Left lung (tissue), 10 donors: ENCODE data around the gene PRR14. TPM values are rescaled to one million over a fixed set of nuclear protein-coding genes. Genes with fewer than 3 reads are reported as not detected.
"Not testable (repeated sequence)": the region's sequence is repeated elsewhere in the genome, so short reads cannot be mapped to it uniquely, and the experiment has no call there.

ENCODE experiments used
- ATAC-seq: fragments of 200-7000 bp; cut with Tn5 transposase; one replicate; pipeline ENCODE4 v1.9.1; 2020; ENCODE audit warnings: moderate library complexity
- DNase-seq, 4 donors: peaks; one replicate each; pipeline ENCODE4 v3.0.0-alpha.2; 2013 to 2020
- H3K27ac ChIP-seq, 2 donors: fragments of 200-600 bp; sonication (generic) in 1 of 2; one replicate each; pipeline versions ENCODE4 v1.5.0 to v1.8.0; 2020 to 2021
- H3K27me3 ChIP-seq, 2 donors: fragments of 200-600 bp; sonication (generic) in 1 of 2; one replicate each; pipeline versions ENCODE4 v1.5.0 to v1.8.0; 2020 to 2021
- H3K36me3 ChIP-seq, 2 donors: fragments of 200-600 bp; sonication (generic) in 1 of 2; one replicate each; pipeline versions ENCODE4 v1.5.0 to v1.8.0; 2020 to 2021
- H3K4me1 ChIP-seq, 2 donors: fragments of 200-600 bp; one replicate each; pipeline ENCODE4 v1.8.0; 2021
- H3K4me3 ChIP-seq, 2 donors: fragments of 200-600 bp; sonication (generic) in 1 of 2; one replicate each; pipeline versions ENCODE4 v1.5.0 to v1.8.0; 2020 to 2021; ENCODE audit warnings: mild to moderate bottlenecking in 1 of 2
- H3K9me3 ChIP-seq, 2 donors: fragments of 200-600 bp; sonication (generic) in 1 of 2; one replicate each; pipeline versions ENCODE4 v1.5.0 to v1.8.0; 2020 to 2021
- intact Hi-C, 2 donors: fragments of 100-400 bp; cut with DNase I; formaldehyde crosslinking; loops; one replicate each; pipeline versions ENCODE4 v1.11.2 to v1.14.2; 2022
- polyA plus RNA-seq, 6 donors: library from polyadenylated mRNA; unstranded; fragments of 120-200 nt; gene quantifications; one replicate each; pipeline ENCODE4 v1.2.1, GENCODE V29; 2013; ENCODE audit not compliant: insufficient read length in 6 of 6
- total RNA-seq, 2 donors: library from RNA; stranded (reverse); fragmentation: NEBNext Ultra II Directional; extraction: Animal tissue kit (Norgen Biotek cat#: 25700); gene quantifications; one replicate each; pipeline ENCODE4 v1.2.1, GENCODE V29; 2021
- TF ChIP-seq, protein P1 (sequence below), 2 donors: fragments of 200-600 bp; sonication (generic) in 1 of 2; IDR thresholded peaks; one replicate each; pipeline versions ENCODE4 v1.5.0 to v1.8.0; 2021; ENCODE audit warnings: antibody characterized with exemption in 2 of 2
- donor health status: DM: no; HTN: yes; CAD: no.
- donor health status: DM: no; HTN: no; CAD: no.

PRR14 gene
- total and polyA plus RNA-seq, 8 donors = 39.2 to 58.8 (median 45.2) TPM

GRCh38 chr16:30621765-30622164 lies 29.0 kb upstream of the PRR14 start:
- H3K4me3 ChIP-seq = no peak overlapping the region
- H3K27me3 ChIP-seq = no peaks in the 10 kb centered on the region
- ATAC-seq = no peak
- no peak for DNase-seq
- TF ChIP-seq, protein P1, sequence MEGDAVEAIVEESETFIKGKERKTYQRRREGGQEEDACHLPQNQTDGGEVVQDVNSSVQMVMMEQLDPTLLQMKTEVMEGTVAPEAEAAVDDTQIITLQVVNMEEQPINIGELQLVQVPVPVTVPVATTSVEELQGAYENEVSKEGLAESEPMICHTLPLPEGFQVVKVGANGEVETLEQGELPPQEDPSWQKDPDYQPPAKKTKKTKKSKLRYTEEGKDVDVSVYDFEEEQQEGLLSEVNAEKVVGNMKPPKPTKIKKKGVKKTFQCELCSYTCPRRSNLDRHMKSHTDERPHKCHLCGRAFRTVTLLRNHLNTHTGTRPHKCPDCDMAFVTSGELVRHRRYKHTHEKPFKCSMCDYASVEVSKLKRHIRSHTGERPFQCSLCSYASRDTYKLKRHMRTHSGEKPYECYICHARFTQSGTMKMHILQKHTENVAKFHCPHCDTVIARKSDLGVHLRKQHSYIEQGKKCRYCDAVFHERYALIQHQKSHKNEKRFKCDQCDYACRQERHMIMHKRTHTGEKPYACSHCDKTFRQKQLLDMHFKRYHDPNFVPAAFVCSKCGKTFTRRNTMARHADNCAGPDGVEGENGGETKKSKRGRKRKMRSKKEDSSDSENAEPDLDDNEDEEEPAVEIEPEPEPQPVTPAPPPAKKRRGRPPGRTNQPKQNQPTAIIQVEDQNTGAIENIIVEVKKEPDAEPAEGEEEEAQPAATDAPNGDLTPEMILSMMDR (IDR thresholded peaks at IDR 0.05) = no peak
- no peak overlapping the region for H3K27ac ChIP-seq
- no peaks in the 10 kb centered on the region for H3K4me1 ChIP-seq
- no peaks in the 10 kb centered on the region for H3K36me3 ChIP-seq
- H3K9me3 ChIP-seq = no peaks in the 10 kb centered on the region
- intact Hi-C loops = no loop called here

DNA sequence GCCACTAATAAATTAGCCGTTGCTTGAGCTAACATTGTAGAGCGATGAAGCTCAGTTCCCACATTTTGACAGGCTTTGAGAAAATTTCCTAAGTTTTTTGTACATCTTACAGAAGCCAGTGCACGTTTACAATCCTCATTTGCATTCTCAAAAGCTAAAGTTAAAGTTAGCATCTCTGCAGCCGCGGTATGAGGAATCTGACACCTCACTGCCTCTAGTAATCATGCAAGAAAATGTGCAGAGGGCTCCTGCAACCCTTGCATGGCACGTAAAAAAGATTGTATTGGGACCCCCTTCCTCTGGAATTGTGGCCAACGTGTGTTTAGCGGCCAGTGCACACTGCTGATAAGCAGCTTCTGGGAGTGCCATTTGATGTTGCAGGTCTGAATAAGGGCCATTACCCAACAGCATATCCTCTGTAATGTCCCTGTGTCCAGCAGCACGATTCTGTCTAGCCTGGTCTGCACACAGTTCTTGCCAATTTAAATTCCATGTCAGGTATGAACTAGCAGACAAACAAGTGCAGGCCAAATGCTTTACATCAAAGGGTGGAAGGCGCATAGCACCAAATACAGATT lies 28.2 kb upstream of the PRR14 start:
- intact Hi-C loops = no loop called here
- no peaks in the 10 kb centered on the region for H3K9me3 ChIP-seq
- H3K27ac ChIP-seq = no peak overlapping the region
- TF ChIP-seq, protein P1 (IDR thresholded peaks at IDR 0.05) = no peak
- H3K36me3 ChIP-seq = no peaks in the 10 kb centered on the region
- DNase-seq (no peak), ATAC-seq (no peak)
- no peaks in the 10 kb centered on the region for H3K27me3 ChIP-seq
- no peaks in the 10 kb centered on the region for H3K4me1 ChIP-seq
- no peak overlapping the region for H3K4me3 ChIP-seq

GRCh38 chr16:30623536-30624283 lies 27.1 kb upstream of the PRR14 start:
- no peak overlapping the region for H3K27ac ChIP-seq
- no peaks in the 10 kb centered on the region for H3K27me3 ChIP-seq
- no peaks in the 10 kb centered on the region for H3K36me3 ChIP-seq
- intact Hi-C loops = no loop called here
- no peak for DNase-seq
- TF ChIP-seq, protein P1 (IDR thresholded peaks at IDR 0.05) = no peak
- H3K9me3 ChIP-seq = no peaks in the 10 kb centered on the region
- H3K4me1 ChIP-seq = peaks cover 0 to 3% of the 10 kb centered on the region in 2 donors
- H3K4me3 ChIP-seq = no peak overlapping the region
- no peak for ATAC-seq

DNA sequence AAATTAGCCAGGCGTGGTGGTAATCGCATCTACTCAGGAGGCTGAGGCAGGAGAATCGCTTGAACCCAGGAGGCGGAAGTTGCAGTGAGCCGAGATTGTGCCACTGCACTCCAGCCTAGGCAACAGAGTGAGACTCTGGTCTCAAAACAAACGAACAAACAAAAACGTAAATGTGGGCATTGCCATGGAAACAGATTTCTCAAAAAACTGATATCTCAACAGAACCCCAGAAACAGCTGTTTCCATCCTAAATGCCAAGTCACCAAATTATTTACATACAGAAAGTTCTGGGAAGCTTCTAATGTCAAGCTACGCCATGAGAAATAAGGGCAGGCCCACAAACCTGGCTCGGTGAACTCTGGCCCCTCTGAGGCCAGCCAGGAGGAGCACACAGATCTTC lies 24.5 kb upstream of the PRR14 start:
- TF ChIP-seq, protein P1 (IDR thresholded peaks at IDR 0.05) = no peak
- no peaks in the 10 kb centered on the region for H3K27me3 ChIP-seq
- no peak overlapping the region for H3K4me3 ChIP-seq
- peaks cover 0 to 3% of the 10 kb centered on the region in 2 donors for H3K4me1 ChIP-seq
- H3K36me3 ChIP-seq = no peaks in the 10 kb centered on the region
- ATAC-seq (no peak), DNase-seq (no peak)
- no peaks in the 10 kb centered on the region for H3K9me3 ChIP-seq
- H3K27ac ChIP-seq = no peak overlapping the region
- intact Hi-C loops = no loop called here

DNA sequence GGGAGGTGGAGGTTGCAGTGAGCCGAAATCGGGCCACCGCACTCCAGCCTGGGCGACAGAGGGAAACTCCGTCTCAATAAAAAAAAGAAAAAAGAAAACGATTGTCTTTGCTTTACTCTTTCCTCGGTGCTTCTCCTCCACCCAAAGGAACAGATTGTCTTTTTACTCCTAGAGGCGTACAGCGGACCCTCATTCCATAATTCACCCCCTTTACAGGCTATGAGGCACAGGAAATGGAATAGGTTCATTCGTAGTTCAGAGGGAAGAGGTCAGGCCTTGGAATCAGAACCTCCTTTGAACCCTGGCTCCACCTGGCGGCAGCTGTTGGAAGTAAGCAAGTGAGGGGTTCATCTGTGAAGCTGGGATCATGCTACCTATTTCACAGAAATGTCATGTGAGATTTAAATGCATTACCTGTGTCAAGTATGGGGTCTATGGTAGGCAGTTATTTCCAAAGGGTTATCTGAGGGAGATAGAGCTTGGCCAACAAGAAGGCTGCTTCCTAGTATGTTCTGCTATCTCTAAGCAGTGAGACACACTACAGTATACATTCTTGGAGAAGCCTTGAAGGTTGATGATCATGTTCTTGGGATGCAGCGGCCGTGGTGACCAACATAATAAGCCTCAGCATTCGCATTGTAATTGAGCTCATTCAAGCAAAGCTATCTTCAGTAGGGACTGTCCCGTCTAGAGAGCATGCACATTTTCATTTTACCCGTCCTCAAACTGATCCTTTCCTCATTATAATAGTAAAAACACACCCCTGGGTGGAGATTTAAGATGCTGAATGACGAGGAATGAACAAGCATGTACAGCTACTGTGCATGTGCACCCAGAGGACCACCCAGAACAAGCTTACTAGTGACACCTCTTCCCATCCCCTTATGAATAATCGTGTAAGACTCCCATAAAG lies 21.9 kb upstream of the PRR14 start:
- DNase-seq = peak; percentile 70 to 94 (median 84)
- TF ChIP-seq, protein P1 (IDR thresholded peaks at IDR 0.05) = peak; percentile 80 to 93
- Histone ChIP-seq H3K4me1 (peaks cover 0 to 9% of the 10 kb centered on the region in 2 donors), H3K9me3 (no peaks in the 10 kb centered on the region), H3K27ac (no peak overlapping the region), H3K4me3 (peak overlapping the region in 1 of 2 donors; percentile 2), H3K36me3 (no peaks in the 10 kb centered on the region), H3K27me3 (no peaks in the 10 kb centered on the region)
- ATAC-seq = peak; percentile 98
- intact Hi-C loops = no loop called here

GRCh38 chr16:30632454-30632853 lies 18.3 kb upstream of the PRR14 start:
- H3K27ac ChIP-seq, H3K36me3 ChIP-seq, intact Hi-C loops, DNase-seq, H3K9me3 ChIP-seq, H3K27me3 ChIP-seq, ATAC-seq, H3K4me3 ChIP-seq: not testable (repeated sequence)
- H3K4me1 ChIP-seq = peaks cover 0 to 17% of the 10 kb centered on the region in 2 donors
